ENCODE measurements around the gene NCOA1. TPM values are rescaled to one million over a fixed set of nuclear protein-coding genes. Genes with fewer than 3 reads are reported as not detected.

The NCOA1 gene
- total and polyA plus RNA-seq, 10 of the 15 experiments (the other 5 are each of a cell fraction or from before 2014, with no cell fraction given): 1.8 to 35.6 (median 6.1) TPM

GRCh38 chr2:24792874-24793760, 302.1 kb downstream of the NCOA1 start, which contains the start of the genes CENPO and PTRHD1 (continued):
- no peak for TF ChIP-seq ATF2 (IDR thresholded peaks at IDR 0.05; ENCODE audit: low read length)
- peak; percentile 85 for TF ChIP-seq SPI1 (IDR thresholded peaks at IDR 0.05; ENCODE audit: borderline replicate concordance, insufficient read depth, low read depth, low read length)
- no peak for TF ChIP-seq BMI1 (IDR thresholded peaks at IDR 0.05; ENCODE audit: borderline replicate concordance)
- TF ChIP-seq RCOR1 (conservative IDR thresholded peaks at IDR 0.05; ENCODE audit: low read depth, low read length): peak; percentile 94
- TF ChIP-seq CHD2 (IDR thresholded peaks at IDR 0.05; ENCODE audit: borderline replicate concordance, low read depth, low read length): peak; percentile 83
- peak; percentile 84 for TF ChIP-seq IKZF1 (conservative IDR thresholded peaks at IDR 0.05)
- TF ChIP-seq USF1 (IDR thresholded peaks at IDR 0.05; ENCODE audit: borderline replicate concordance, extremely low read length, insufficient read depth, low read depth, low read length): no peak
- TF ChIP-seq EED (IDR thresholded peaks at IDR 0.05; ENCODE audit: low read depth): no peak
- TF ChIP-seq POLR2AphosphoS2 (IDR thresholded peaks at IDR 0.05; ENCODE audit: low read depth, low read length): peak; percentile 74
- TF ChIP-seq IRF4 (IDR thresholded peaks at IDR 0.05; ENCODE audit: low read depth, low read length): no peak
- TF ChIP-seq CBX5 (IDR thresholded peaks at IDR 0.05; ENCODE audit: low read depth): 0 out of 2 replicates have a peak, but pooled peaks have one; percentile 22
- TF ChIP-seq SREBF1 (IDR thresholded peaks at IDR 0.05; ENCODE audit: low read length): no peak
- TF ChIP-seq RUNX3 (IDR thresholded peaks at IDR 0.05; ENCODE audit: low read length): peak; percentile 71
- peak; percentile 89 for TF ChIP-seq HDGF (IDR thresholded peaks at IDR 0.05)
- TF ChIP-seq TBL1XR1 (IDR thresholded peaks at IDR 0.05; ENCODE audit: low read depth, low read length): no peak
- TF ChIP-seq POU2F2 (IDR thresholded peaks at IDR 0.05; ENCODE audit: borderline replicate concordance, low read depth, low read length): peak; percentile 41; the same call in 1 of the 3 replicates
- no peak for TF ChIP-seq SMAD1 (IDR thresholded peaks at IDR 0.05; ENCODE audit: low read depth, partially characterized antibody)
- no peak for TF ChIP-seq TCF7 (IDR thresholded peaks at IDR 0.05; ENCODE audit: borderline replicate concordance)
- 0 out of 2 replicates have a peak, but pooled peaks have one; percentile 37 for TF ChIP-seq TARDBP (IDR thresholded peaks at IDR 0.05; ENCODE audit: borderline replicate concordance)
- TF ChIP-seq PAX5 (IDR thresholded peaks at IDR 0.05; ENCODE audit: borderline replicate concordance, low read depth, low read length): no peak
- no peak for TF ChIP-seq CEBPZ (IDR thresholded peaks at IDR 0.05; ENCODE audit: low read depth, low read length)

All from GM12878 (cell line).